ENCODE results near the gene FAM118B.

The FAM118B gene

GRCh38 chr11:126205359-126205758 is 6.2 kb upstream of the FAM118B start:
- H3K4me3 ChIP-seq (ENCODE audit: control insufficient read depth, low read depth, low read length) = no peak overlapping the region
- no peak for DNase-seq (ENCODE audit: low read depth)
- TF ChIP-seq CTCF (IDR thresholded peaks at IDR 0.05; ENCODE audit: control insufficient read depth, insufficient read depth, low read depth, low read length, missing control alignments) = no peak

GRCh38 chr11:126207896-126208295 is 3.7 kb upstream of the FAM118B start:
- no peak overlapping the region for H3K4me3 ChIP-seq (ENCODE audit: control insufficient read depth, low read depth, low read length)
- DNase-seq (ENCODE audit: low read depth) = no peak
- no peak for TF ChIP-seq CTCF (IDR thresholded peaks at IDR 0.05; ENCODE audit: control insufficient read depth, insufficient read depth, low read depth, low read length, missing control alignments)

- H3K4me3 ChIP-seq (ENCODE audit: control insufficient read depth, low read depth, low read length) = peak overlapping the region; percentile 69
- no peak for DNase-seq (ENCODE audit: low read depth)
- no peak for TF ChIP-seq CTCF (IDR thresholded peaks at IDR 0.05; ENCODE audit: control insufficient read depth, insufficient read depth, low read depth, low read length, missing control alignments)
Measured at GRCh38 chr11:126210871-126211235, 729 bp upstream of the FAM118B start.

- no peak for TF ChIP-seq CTCF (IDR thresholded peaks at IDR 0.05; ENCODE audit: control insufficient read depth, insufficient read depth, low read depth, low read length, missing control alignments)
- H3K4me3 ChIP-seq (ENCODE audit: control insufficient read depth, low read depth, low read length) = peak overlapping the region; percentile 69
- no peak for DNase-seq (ENCODE audit: low read depth)
Measured at GRCh38 chr11:126212089-126212660, 593 bp downstream of the FAM118B start.

- no peak for TF ChIP-seq CTCF (IDR thresholded peaks at IDR 0.05; ENCODE audit: control insufficient read depth, insufficient read depth, low read depth, low read length, missing control alignments)
- DNase-seq (ENCODE audit: low read depth) = no peak
- H3K4me3 ChIP-seq (ENCODE audit: control insufficient read depth, low read depth, low read length) = no peak overlapping the region
Measured at GRCh38 chr11:126214441-126214840, 2.9 kb downstream of the FAM118B start.

GRCh38 chr11:126214841-126215240 is 3.3 kb downstream of the FAM118B start:
- TF ChIP-seq CTCF (IDR thresholded peaks at IDR 0.05; ENCODE audit: control insufficient read depth, insufficient read depth, low read depth, low read length, missing control alignments) = no peak
- no peak for DNase-seq (ENCODE audit: low read depth)

More at GRCh38 chr11:126214841-126215240, 3.3 kb downstream of the FAM118B start:
- H3K4me3 ChIP-seq (ENCODE audit: control insufficient read depth, low read depth, low read length) = no peak overlapping the region

All from AG09309 (cell line).